Cardiac fibroblast (primary cell): ENCODE measurements around the gene CWF19L2.
A peak's percentile ranks its signal among the peaks of the same experiment; 100 is the strongest.
"Not testable (repeated sequence)": the region's sequence is repeated elsewhere in the genome, so short reads cannot be mapped to it uniquely, and the experiment has no call there.

Source experiments
- DNase-seq, 2 donors: peaks; one replicate each; pipeline versions ENCODE4 v3.0.0 to v3.0.0-alpha.2; 2010; ENCODE audit warnings: low read depth in 2 of 2
- H3K4me3 ChIP-seq, 2 donors: replicated peaks in 1 of 2; 1 replicate in 1 of 2; 2 replicates in 1 of 2; pipeline ENCODE4 v1.5.1; 2011; ENCODE audit warnings: low read depth in 2 of 2, low read length in 2 of 2, mild to moderate bottlenecking in 2 of 2, moderate library complexity in 1 of 2
- TF ChIP-seq, protein P1 (sequence below): IDR thresholded peaks from one replicate; pipeline ENCODE4 v1.5.1; 2011; ENCODE audit warnings: low read depth, mild to moderate bottlenecking, low read length, inconsistent platforms

CWF19L2 gene

DNA sequence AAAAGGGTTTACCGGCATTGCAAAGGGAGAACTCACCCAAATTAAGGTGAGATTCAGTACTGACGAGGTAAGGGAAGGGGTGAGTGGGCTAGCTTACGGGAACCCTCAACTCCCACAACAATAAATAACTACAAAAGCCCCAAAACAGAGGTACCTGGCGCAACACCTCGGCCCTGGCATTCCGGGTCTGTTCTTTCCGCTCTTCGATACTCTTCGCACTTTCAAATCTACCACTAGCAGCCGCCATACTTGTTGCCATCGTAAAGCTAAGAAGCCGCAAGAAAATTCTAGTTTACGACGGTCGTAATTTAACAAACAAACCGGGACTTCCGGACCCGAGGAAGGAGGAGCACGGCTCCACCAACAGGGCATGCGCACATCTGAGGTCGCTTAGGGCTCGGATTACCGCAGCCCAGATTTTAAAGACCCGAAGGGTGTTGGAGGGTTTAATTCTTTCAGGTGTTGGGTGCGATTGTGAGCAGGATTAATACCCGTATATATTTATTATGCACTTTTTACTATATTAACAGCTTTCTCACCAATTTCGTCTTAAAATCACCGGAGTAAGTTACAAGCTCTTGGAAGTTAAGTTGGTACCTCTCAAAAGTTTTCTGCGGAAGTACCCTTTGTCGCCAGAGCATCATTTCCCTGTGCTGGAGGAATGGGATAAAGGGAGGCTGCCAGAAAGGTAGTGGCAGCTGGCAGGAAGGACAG is at the start of gene CWF19L2:
CWF19L2 (minus strand) TSS at position 268 of the 714 bp plus-strand sequence; CDS start at position 259, 9 bp downstream.
- DNase-seq, result peak; percentile 97
- peak within 1 kb of the TSS; percentile 66 to 75 for H3K4me3 ChIP-seq
- TF ChIP-seq, protein P1, sequence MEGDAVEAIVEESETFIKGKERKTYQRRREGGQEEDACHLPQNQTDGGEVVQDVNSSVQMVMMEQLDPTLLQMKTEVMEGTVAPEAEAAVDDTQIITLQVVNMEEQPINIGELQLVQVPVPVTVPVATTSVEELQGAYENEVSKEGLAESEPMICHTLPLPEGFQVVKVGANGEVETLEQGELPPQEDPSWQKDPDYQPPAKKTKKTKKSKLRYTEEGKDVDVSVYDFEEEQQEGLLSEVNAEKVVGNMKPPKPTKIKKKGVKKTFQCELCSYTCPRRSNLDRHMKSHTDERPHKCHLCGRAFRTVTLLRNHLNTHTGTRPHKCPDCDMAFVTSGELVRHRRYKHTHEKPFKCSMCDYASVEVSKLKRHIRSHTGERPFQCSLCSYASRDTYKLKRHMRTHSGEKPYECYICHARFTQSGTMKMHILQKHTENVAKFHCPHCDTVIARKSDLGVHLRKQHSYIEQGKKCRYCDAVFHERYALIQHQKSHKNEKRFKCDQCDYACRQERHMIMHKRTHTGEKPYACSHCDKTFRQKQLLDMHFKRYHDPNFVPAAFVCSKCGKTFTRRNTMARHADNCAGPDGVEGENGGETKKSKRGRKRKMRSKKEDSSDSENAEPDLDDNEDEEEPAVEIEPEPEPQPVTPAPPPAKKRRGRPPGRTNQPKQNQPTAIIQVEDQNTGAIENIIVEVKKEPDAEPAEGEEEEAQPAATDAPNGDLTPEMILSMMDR, result no peak

DNA sequence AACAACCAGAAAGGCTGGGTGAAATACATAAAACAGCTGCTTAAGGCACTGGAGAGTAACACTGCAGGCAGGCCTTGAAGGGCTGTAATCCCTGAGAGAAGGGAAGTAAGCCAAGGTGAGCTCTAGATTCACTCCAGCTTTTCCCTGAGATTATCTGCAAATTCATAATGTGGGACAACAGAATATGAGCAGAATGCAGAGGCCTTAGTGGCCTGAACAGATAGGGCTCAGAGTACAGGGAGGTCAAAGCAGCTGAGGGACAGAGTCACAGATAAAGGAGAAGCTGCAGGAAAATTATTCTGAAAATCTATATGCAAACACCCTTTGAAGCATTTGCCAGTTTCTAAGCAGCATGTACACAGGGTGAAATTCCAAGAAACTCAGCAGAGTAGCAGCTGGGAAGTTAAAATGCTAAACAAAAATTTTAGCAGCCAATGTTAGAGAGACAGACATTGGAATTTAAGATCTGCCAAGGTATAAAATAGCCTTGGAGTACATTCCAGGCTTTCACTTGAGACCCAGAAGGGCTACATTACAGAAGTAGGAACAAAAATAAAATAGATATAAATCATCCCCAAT is 48.1 kb upstream of the CWF19L2 start:
- TF ChIP-seq, protein P1, result no peak
- no peak overlapping the region for H3K4me3 ChIP-seq
- DNase-seq, result no peak

DNA sequence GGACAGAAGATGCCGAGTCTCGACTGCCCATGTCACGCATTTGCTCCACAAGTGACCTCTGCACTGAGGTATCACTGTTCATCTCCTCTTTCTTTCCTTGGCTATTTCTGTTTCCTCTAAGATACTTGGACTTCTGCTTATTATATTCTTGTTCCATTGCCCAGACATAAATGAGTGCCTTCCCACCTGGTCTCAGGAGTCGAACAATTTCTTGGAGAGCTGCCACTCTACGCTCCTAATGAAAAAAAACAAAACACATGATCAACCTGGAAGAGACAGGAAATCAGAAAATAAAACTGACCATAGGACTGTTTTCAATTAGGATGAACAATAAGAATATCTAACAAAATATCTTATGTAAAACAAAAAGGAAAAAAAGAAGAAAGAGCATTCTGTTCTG is 47.4 kb upstream of the CWF19L2 start:
- TF ChIP-seq, protein P1, result no peak
- H3K4me3 ChIP-seq, result no peak overlapping the region
- no peak for DNase-seq

DNA sequence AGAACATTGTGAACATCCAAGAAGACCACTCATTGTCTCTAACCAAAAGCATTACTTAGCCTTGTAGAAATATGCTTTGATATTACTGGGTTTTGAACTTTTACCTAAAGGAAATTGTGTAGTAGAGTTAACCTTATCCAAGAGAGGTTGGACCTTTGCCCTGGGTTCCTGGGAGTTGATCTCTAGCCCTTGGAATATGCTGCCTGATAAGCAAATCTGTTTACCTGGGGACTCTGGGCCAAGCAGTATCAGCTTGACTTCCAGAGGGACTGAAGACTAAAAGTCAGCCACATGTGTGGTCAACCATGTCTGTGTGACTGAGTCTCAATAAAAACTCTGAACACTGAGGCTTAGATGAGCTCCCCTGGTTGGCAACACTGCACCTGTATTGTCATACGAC is 44.1 kb upstream of the CWF19L2 start:
- TF ChIP-seq, protein P1, result no peak
- no peak overlapping the region for H3K4me3 ChIP-seq
- no peak for DNase-seq

DNA sequence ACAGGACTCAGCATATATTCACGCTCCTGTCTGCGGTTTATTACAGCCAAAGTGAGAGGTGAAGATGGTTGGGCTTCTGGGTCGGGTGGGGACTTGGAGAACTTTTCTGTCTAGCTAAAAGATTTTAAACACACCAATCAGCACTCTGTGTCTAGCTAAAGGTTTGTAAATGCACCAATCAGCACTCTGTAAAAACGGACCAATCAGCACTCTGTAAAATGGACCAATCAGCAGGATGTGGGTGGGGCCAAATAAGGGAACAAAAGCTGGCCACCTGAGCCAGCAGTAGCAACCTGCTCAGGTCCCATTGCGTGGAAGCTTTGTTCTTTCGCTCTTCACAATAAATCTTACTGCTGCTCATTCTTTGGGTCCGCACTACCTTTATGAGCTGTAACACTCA is 39.7 kb upstream of the CWF19L2 start:
- DNase-seq, H3K4me3 ChIP-seq: not testable (repeated sequence)

DNA sequence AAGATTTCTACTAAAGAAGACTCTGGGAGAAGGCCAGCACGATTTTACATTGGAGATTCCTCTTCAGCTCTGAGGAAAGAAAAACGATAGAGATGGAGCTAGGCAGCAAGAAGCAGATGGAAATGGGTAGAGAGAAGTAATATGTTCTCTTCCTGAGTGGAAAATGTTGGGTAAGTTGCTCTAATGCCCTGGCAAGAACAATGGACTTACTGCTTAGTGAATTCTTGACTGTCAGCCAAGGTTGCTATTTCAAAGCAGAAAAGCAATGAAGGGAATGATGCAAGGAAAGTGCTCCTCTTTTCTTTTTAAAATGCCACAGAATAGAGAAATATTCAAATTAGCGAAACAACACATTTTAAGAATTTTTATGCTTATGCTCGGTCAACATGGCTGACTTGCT is 38.4 kb upstream of the CWF19L2 start:
- DNase-seq, result peak; percentile 90 to 95
- TF ChIP-seq, protein P1, result no peak

DNA sequence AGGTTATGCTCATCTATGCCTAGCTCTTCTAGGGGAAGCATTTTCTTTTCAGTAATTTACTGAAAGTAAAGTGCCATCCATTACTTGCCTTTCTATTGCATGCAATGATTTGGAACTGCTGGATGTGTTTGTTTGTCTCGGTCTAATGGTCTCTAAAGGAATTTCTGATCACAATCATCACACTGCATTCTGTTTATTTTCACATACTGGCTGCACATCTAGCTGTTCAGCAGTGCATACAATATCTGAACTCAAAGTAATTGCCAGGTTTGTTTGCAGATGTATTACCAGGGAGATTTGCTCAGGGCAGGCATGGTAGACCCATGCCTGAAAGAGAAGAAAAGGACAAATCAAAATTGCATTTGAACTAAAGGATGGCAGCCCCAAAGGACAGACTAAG is 36.4 kb upstream of the CWF19L2 start:
- DNase-seq, result no peak
- H3K4me3 ChIP-seq, result no peak overlapping the region
- TF ChIP-seq, protein P1, result no peak

More for the DNA sequence above, 38.4 kb upstream of the CWF19L2 start:
- no peak overlapping the region for H3K4me3 ChIP-seq
